ENCODE results near the gene XCL2. TPM values are rescaled to one million over a fixed set of nuclear protein-coding genes. Genes with fewer than 3 reads are reported as not detected.

The XCL2 gene
- polyA plus RNA-seq, 1 donor, result not detected

DNA sequence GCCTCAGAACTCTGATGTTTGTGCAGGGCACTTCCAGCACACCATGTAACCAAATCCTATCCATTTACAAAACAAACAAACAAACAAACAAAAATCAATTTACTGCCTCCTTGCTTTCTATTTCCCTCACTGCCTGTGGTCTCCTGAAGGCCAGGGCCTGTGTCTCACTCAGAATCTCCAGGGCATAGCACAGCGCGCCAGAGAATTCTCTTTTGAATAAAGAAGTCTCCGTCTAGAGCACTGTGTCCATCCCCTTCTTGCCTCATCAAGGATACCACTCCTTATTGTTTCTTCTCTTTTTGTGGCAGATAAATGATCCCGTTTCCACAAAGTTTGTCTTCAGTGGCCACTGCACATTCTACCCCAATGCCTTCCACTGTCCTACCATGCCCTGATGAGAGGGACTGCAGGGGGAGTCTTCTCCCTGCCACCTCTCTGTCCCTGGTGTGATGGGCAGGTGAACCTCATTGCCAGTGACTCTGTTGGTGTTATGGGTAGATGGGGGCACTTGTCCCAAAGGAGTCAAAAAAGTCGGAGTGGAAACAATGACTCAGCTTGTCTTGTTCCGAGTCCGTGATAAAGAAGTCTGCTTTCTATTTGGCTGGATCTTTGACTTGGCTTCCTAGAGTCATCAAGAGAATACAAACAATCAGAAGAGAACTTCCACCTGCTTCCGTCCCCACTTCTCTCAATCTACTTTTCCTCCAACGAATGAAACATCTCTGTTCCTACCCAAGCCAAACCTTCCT lies 30.0 kb downstream of the XCL2 start:
- no peak for DNase-seq

DNA sequence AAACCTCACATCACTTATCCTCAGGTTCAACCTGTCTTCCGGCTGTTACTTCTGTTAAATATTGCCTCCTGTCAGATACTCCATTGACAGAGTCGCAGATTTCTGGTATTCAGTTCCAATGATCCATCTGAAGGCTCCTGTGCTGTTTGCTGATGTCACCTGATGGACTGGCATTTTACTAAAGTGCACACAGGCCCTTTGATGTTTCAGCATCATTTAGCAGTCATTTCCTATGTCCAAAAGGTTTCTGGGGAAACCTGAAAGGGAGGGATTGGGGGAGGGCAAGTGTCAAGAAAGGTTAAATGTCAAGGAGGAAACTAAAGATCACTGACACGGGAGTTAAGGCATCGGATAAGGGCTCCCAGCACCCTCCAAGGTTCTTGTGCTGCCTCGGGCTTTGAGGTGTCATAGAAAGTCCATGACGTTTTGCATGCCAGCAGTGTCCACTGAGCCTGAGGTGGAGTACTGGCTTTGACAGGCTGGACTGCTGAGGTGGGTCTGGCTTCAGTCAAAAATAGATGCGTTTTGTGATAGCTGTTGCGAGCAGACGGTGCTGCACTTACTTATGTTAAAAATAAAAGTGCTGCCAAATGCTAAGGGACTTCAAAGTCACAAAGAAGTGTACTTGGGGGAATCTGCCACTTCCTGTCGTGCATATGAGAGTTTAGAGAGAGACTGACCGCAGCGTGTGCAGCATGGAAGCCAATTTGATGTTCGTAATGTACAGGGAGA lies 30.8 kb downstream of the XCL2 start:
- no peak for DNase-seq

DNA sequence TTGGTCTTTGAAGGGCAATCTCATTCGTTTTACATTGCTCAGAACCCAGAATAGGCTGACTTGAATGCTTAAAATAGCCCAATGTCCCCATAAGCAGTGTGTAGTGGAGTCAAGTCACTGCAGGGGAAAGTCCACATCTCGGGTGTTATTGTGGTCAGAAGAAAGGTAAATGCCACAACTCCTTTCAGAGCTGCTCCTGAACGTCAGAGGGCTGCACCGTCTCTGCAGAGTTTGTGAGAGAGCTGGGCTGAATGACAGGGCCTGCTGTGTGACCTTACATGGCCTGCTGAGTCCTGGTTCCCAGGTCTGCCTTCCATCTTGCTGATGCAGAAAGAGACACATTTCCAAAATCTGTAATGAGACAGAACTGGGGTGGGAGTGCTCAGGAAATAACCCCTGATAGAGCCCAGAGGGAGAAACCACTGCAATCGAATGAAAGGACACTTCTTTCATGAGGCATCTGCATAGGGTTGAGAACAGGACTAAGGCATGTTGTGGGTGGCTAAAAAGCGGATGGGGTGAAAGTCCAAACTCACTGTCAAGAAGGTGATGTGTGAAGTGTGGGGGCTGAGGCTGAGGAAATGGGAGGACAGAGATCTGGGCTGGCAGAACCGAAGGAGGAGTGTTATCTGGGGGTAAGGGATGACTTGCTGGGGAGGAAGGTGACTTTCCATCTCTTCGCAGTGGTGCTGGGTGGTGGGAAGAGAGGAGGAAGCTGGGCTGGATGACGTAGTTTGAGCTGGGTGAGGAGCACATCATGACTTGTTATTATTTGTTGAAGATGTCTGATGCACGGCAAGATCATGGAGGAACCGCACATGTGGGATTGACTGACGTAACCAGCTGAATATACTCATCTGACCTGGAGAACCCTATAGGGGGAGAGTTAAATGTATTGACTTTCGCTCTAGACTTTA lies 33.7 kb downstream of the XCL2 start:
- DNase-seq, result no peak

DNA sequence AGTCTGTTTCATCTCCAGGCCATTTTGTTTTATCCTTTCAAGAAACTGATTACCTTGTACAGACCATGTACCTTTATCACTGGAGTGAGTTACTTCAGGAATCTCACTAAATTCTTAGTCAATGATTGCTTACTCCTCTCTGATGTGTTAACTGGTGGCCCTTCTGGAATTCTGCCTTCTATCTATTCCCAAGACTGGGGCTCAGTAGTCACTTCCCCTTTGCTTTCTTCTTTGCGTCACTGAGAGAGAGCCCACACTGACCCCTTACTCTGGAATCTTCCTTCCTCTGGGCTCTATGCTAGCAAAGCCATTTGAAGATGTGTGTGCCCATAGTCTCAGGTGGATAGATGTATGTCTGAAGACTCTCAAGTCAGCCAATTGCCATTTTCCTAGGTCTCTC lies 34.6 kb downstream of the XCL2 start:
- DNase-seq, result no peak

DNA sequence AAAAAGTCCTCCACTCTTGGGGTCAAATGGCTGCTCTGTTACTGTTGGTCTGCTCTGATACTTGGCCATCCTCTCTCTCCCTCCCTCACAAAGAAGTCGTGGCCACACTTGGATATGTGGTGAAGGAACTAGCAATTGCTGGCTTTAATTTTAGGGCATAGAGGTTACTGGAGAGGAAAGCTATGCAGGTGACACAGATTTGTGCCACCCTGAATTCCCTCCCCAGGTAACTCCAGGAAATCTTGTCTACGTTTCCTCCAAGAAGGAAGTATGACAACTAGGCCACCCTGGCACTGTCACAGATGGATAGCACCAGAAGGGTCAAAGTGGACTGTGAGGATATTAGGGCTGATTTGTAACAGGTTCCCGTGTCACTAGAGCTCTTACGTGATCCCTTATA lies 36.0 kb downstream of the XCL2 start:
- no peak for DNase-seq

DNA sequence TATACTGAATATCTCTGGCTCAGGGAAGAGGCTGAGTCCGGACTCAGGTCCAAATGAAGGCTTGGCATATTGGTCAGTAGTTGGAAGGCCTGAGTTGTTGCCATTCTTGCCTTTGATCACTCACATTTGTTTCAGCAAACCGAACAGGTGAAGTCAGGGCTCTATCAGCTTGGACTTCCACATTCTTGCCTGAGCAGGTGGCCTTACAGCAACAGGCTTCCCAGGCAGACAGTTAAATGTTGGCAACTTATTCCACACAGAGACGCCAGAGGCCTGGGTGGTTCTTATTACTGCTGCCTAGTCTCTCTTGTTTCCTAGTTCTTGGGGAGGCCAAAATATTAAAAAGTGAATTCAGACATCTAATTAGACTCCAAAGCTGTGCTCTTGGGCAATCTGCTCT lies 36.6 kb downstream of the XCL2 start:
- DNase-seq, result no peak

DNA sequence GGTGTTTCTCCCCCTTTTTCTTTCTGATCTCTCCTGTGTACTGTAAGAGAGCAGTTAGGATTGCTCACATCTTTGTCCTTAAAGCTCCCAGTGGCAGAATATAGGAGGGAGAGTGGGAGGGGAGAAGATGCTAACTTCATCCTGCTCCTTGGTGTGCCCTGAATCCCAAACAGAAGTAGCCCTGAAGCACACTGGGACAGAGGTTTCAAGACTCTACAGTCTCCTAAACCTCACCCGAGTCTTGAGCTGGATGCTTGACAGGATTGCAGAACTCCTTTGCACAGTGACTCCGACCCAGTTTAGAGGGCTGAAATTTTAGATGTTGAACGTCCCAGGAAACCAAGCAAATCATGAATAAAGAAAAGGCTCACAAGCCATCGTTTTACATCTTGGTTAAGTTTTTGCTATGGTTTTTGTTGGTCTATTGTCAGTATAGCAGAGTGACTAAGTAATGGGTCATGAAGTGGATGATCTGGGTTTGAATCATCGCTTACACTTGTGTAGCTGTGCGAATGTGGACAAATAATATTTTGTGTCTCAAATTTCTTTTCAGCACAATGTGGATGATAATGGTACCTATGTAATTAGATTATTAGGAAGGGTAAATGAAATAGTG lies 37.5 kb downstream of the XCL2 start:
- no peak for DNase-seq

DNA sequence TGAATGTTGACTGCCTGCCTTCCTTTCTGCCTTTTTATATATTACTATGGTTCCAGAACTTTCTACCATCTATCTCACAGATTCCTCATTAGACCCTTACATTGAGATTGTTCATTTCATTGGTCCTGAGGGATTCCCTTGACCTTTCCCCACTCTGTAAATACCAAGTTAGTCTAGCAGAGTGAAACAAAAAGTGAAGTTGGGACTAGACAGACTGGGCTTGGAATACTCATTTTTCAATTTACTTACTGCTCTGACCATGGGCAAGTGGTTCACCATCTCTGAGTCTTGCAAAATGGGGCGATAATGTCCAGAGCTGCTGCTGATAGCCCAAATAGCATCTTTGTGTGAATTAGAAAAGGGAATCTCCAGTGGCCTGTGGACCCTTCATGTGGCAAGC lies 38.8 kb downstream of the XCL2 start:
- no peak for DNase-seq

DNA sequence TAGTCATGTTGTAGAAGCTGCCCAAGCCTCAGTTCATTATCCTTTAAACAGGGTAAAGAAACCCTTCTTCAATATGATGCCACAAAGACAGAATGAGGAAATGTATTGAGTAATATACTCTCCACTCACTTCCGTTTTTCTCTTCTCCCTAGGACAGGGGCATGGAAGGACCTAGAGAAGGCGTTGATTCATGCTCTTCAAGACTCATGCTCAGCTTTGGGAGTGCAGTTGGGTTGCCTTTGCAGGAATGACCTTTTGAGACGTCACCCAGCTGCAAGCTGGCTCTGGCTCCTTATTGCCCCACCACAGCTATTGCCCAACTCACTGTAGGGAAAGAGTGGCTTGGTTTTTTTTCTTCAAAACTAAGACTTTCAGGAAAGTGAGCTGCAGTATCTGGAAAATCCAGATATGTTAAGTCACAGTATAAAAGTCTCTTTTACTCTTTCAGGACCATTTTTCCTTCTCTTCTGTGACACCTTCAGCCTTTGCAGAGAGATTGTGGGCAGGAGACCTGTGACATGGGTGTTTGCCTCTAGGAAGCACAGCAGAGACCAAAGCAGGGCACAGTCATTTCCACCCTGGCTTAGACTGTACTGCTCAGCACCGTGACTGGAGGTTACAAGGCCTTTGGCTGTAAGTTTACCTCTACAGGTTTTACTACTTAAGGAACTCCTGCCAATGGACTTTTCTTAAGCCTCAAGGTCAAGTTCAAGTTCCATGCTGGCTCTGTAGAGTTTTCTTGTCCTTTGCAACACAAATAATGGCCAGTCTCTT lies 39.5 kb downstream of the XCL2 start:
- DNase-seq, result no peak

DNA sequence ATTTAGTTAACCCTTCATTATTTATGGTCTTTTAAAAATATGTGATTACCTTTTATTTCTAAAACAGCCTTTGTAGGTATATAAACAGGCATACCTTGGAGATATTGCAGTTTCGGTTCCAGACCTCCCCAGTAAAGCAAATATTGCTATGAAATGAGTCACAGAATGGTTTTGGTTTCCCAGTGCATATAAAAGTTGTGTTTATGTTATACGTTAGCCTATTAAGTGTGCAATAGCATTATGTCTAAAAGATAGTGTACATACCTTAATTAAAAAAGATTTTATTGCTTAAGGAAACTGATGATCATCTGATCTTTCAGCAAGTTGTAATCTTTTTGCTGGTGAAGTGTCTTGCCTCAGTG lies 44.1 kb downstream of the XCL2 start:
- no peak for DNase-seq

DNA sequence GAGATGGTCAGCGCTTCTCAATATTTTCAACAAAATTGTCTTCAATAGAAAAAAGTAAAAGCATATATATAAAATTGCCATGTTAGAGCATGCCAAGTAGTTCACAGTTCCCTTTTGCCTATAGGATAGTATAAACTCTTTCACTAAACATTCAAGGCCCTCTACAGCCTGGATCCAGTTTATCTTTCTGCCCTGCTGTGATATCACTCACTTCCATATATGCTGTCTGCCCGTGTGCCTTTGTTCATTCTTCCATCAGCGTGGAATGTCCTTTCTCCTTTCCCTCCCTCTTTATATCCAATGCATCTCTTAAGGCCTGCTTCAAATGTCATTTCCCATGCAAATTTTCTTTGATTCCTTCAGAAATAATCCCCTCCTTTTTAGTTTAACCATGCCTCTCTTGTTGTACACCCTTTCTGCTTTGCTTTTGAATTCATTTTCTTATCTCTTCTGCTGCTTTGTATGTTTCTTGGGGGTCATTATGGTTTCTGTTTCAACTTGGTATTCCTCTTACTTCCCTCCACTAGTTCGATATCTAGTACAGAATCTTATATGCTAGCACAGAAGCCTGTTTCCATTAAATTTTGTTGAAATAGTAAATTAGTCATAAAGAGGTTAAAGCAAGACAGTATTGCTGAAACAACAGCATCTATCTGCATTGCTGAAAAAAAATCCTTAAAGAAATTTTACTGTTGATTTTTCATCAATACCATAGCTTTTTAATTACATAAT lies 44.7 kb downstream of the XCL2 start:
- no peak for DNase-seq

DNA sequence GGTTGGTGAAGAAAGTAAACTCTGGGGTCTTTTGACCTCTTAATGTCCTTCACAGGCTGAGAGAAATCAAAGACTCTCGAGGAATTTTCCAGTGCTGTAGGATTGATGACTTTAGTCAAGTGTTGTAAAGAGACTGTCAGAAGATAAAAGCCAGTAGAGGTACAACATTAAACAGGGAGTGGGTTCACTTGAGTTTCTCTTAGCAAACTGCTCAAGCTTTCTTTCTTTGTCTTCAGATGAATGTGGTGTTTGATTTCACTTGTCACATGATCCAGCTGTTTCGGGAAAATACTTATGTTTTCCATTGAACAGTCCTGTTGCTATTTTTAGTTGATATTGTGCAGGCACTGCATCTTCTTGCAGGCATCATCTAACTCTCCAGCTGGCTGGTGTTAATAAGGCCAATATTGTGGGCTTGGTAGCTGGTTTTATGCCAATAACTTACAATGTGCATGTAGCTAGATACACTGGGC lies 45.6 kb downstream of the XCL2 start:
- peak; percentile 34 for DNase-seq

DNA sequence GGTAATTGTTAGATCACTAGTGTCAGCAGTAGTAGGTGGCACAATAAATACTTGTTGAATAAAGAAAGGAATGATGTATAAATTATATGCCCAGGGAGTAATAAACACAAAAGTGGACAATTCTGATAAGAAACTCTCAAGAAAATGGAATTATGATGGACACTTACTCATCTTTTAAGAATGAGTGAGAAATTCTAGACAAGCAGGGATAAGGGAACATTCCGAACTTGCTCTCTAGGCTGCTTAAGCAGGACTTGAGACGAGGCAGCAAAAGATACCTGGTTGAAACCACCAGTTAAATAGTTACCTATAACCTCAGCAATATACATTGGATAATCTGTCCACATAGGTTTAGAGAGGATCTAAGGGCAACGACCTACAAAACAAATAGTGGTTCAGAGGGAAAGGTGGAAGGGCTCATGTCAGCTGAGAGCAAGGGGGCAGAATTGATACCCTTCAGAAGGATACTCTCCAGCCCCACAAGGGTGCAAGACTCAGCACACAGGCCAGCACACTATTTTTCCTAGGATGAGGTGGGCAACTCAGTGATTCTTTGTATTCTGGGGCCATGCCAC lies 46.3 kb downstream of the XCL2 start:
- no peak for DNase-seq

DNA sequence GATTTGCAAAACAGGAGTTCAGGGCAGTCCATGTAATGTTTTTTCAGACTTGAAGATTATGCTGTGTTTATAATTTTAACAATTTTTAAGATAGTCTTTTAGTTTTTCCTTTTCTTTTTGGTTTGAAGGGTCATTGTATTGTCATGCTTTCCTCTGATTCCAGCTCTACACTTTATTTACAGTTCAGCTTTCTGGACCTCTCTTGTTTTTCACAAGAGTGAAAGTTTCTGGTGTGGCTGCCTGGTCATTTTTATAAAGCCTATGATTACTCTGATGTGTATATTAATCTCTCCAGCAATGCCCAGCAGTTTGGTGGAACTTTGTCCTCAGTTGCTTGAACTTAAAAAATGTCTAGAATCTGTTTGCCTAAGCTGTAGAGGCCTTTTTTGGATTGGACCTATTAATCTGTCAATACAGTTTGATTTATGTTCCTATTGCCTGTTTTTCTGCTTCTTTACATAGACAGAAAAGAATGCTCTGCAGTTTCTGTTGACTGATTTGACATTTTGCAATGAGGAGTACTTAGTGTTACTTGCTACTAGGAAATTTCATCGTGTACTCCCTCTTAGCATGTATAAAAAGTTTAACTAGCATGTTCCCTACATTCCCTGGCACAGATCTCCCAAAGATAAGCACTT lies 52.2 kb downstream of the XCL2 start:
- no peak for DNase-seq

Other genes with a start within 250 kb of the XCL2 start
- gene XCL1, start 32.6 kb upstream of the XCL2 start, polyA plus RNA-seq (ENCODE audit: insufficient read length), result not detected
- gene DPT, start 185.2 kb upstream of the XCL2 start, polyA plus RNA-seq (ENCODE audit: insufficient read length), result 70.2 TPM